ENCODE results near the gene PDGFA.

The PDGFA gene

DNA sequence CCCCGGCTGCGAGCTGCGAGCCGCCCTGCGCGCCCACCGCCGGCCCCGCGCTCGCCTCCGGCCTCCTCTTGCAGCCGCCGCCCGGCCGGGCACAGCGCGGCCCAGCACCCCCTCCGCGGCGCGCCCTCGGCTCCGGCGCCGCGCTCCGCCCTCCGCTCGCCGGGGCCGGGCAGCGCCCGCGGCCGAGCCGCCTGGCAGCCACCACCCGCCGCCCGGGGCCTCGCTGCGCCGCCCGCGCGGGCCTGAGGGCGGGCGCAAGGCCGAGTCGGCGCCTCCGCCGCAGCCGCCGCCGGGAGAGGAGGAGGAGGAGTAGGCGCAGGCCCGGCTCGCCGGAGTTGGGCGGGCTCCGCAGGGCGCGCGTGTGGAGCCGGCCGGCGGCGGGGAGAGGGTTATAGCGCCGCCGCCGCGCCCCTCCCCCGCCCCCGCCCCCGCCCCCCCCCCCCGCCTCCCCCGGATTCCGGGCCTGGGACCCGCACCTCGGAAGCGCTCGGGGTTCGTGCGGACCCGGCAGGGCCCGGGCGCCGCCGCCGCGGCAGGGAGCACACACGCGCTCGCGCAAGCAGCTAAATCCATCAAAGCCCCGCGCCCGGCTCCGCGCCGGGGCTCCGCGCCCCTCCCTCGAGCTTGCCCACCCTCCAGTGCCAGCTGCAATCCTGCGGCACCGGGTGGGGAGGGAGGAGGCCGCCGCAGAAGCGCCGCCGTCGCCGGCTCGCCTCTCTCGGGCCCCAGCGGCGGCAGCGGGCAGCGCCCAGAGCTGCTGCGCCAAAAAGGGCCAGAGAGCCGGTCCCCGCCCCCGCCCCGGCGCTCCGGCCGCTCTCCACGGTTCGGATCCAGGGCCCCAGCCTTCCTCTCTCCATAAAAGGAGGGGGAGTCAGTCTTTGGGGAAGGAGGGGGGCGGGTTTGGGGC lies at the start of gene PDGFA:
PDGFA (minus strand) TSS at position 363 of the 907 bp plus-strand sequence. CDS start 845 bp downstream, outside the sequence.
- DNase-seq (ENCODE audit: low read depth in 2 of 2), result no peak

DNA sequence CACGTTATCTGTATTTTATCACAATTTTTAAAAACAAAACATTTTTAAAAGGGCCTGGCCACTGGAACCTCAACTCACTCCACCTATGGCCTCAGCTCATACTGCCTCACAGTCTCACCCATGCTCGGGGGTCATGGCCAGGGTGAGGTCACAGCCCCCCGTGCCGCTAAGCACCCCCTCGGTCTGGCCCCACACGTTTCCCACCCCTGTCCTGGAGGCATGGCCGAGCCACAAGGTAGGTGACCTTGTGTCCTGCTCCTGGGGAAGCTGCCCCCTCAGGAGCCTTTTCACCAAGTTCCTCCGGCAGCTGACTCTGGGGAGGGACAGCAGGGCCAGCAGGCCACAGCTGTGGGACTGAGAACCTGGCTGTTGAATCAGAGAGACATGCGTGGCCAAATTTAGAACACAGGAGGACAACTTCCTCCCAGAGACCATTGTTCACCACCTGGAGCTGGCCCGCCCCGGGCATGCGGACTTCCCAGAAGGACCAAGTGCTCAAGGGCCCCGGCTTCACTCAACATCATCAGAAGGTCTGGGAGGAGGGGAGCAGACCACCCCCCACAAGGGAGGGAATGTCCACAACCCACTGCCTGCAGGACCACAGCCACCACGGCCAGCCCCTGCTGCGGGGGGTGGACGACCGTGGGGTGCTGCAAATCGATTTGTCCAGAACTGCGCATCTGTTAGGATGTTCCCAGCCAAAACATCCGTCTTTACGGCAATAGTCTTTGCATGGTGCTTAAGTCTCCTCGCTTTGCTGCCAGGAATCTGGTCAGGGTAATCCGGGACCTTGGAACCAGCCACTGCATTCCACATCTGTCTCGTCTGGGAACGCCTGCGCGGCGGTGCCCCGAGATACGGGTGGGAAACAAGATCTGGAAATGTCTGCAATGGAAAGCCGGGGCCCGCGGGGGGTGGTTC lies 48.6 kb upstream of the PDGFA start:
- DNase-seq (ENCODE audit: low read depth in 2 of 2), result no peak

DNA sequence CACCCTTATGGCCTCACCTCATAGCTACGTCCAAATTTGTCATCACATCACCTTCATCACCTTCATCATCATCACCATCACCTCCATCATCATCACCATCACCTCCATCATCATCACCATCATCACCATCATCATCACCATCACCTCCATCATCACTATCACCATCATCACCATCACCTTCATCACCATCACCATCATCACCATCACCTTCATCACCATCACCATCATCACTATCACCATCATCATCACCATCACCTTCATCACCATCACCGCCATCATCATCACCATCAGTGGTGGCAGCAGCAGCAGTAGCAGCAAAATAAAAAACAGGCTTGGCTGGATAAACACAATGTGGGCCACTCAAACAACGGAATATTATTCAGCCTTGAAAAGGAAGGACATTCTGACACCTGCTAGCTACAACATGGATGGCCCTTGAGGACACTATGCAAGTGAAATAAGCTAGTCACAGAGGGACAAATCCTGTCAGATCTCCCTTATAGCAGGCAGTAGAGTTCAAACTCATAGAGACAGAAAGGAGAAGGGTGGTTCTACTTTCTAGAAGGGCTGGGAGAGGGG lies 47.7 kb upstream of the PDGFA start:
- no peak for DNase-seq (ENCODE audit: low read depth in 2 of 2)

DNA sequence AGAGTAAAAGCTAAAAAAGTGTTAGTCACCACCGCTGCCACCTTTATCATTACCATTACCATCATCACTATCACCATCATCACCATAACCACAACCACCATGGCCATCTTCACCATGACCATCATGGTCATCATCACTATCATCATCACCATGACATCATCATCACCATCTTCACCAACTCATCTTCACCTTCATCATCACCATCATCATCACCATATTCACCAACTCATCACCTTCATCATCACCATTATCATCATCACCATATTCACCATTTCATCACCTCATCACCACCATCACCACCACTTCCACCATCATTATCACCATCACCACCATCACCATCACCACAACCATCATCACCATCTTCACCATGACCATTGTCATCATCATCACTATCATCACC lies 46.5 kb upstream of the PDGFA start:
- DNase-seq (ENCODE audit: low read depth in 2 of 2), result no peak

DNA sequence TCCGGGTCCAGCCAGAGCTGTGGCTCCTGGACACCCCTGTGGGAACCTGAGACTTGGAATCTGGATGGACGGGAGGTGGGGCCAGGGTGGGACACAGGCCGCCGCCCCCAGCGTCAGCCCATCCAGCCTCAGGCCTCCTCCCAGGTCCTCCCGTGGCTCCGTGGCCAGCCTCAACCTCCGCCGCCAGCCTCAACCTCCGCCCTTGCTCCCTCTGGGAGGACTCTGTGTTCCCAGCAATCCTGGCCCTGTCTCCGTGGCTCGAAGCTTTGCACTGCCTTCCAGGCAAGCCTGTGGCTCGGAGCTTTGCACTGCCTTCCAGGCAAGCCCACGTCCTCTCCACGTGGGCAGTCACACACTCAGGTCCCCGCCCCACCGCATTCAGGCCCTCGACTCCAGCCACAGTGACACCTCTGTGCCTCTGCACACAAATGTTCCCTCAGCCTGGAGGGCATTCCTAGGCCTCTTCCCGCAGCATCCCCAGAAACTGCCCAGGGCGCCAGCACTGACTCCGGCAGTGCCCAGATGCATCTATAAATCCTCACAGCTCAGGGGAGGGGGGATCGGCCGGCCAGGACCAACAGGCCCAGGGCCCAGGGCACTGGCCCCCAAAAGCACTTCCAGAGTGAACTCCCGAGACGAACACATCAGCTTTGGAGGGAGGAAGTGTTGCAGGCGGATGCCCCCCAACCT lies 44.7 kb upstream of the PDGFA start:
- DNase-seq (ENCODE audit: low read depth in 2 of 2), result no peak

DNA sequence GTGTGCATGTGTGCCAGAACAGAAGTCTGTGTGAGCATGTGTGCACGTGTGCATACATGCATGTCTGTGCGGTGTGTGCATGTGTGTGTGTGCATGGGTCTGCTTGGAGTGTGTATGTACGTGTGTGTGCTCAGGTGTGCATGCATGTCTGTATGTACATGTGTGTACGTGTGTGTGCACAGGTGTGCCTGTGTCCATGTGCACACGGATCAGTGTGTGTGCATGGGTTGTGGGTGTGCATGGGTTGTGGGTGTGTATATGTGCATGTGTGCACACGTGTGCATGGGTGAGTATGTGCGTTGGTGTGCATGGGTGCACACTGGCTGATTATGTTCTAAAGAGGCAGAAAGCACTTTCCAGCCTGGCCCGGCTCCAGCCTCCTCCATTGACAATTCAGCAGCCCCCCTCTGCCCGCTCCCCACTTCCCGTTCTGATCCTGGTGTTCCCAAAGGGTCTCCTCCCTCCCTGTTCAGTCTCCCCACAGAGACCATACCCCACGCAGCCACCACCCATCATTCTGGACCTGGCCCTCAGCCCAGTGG lies 44.1 kb upstream of the PDGFA start:
- no peak for DNase-seq (ENCODE audit: low read depth in 2 of 2)

DNA sequence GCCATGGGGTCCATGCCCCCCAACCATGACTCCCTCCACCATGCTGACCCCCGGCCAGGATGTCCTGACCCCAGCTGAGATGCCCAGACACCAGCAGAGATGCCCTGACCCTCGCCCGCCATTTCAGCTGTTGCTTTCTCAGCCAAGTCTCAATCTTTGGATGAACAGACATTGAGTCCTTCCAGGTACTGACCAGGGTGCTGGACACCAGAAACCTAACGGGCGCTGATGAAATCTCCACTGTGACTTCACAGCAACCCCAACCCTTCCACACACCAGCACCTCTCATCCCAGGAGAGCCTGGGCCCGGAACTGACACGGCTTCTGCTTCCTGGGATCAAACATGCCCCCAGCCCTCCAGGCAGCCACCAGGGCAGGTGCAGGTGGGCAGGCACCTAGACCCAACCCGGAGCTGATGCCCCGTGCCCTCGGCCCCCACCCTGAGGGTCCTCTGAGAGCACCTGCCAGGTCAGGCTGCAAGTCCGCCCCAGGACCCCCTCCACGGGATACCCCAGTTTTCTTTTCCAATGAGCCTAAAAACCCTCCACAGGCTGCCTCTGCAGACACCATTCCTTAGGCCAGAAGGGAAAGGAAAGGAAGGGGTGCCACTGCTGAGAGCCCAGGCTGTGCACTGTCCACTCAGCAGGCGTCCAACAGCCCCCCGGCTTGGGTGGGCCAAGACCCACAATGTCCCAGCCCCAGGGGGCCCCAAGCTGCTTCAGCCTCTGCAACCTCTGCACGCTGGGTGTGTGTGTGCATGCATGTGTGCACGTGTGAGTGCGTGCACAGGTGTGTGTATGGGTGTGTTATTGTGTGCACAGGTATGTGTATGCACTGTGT lies 43.4 kb upstream of the PDGFA start:
- no peak for DNase-seq (ENCODE audit: low read depth in 2 of 2)

DNA sequence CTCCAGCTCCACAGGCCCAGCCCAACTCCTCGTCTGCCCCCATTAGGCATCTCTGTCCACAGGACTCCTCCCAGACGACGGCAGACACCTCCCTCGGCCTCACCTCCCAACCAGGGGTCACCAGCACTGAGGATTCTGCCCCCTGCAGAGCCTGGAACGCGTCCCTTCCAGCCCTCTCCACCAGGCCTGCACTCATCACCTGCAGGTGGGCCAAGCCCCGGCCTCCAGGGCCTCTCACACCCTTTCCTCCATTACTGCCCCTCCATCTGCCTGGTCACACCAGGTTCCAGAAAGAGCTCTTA lies 42.7 kb upstream of the PDGFA start:
- no peak for DNase-seq (ENCODE audit: low read depth in 2 of 2)

DNA sequence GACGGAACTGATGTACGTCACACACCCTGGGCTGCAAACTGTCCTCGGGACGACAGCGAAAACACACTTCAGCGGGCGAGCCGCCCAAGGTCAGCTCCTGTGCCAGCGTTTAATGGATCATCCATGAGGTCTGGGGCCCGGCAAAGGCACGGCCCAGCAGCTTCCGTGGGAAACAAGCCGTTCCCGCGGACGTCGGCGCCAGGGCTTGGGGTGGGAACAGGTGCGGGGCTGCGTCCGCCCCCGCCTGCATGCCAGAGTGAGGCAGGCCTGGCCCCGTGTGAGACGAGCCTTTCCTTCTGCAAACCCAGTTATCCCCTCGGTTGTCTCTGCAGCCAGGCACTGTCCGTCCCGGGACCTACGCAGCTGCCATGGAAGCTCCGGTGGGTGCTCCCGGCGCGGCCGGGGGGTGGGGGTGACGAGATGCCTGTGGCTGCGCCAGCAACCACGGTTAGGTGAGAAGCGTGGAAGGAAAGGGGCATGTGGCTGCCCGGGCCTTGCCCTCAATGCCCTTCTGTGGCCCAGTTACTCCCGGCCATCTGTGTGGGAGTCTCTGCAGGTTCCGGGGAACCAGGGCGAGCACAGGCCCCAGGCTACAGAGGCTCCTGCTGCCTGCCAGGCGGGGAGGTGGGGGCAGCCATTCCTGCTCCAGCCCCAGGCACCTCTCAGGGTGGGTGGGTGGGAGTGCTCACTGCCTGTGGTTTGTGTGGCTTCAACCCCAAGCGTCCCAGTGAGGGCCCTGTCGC lies 42.2 kb upstream of the PDGFA start:
- no peak for DNase-seq (ENCODE audit: low read depth in 2 of 2)

DNA sequence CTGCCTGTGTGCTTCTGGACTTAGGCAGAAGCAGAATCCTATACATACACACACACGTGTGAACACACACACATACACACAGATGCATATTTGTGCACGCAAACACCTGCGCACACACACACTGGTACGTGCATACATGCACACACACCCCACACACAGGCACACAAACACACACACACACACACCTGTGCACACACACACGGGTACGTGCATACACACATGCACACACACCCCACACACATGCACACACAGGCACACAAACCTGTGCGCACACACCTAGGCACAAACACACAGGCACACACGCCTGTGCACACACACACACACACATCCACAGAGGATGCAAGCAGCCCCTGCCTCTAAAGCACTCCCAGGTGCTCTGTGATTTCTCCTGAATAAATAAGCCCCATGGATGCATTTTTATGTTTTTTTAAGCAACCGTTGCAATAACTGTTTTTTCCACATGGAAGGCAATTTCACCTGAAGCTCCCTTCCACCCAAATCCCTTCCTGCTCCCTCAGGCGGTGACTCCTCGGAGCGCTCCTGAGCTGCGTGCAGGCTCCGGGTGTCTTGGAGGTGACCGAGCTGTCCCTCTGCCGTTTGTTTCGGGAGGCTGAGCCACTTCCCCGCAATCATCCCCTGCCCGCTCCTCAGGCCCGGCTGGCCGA lies 41.5 kb upstream of the PDGFA start:
- no peak for DNase-seq (ENCODE audit: low read depth in 2 of 2)

DNA sequence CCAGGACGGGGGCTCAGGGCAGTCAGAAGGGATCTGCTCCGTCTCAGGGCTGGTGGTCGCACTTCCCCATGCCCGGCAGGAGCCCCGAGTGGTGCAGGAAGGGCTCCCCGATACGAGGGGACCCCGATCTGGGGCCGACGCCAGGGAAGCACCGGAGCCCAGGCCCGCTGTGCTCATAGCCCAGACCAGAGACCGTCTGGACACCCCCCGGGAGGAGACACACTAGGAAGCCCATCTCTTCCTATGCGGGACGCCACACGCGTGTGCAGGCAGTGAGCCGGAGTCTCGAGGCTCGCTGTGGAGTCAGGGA lies 39.7 kb upstream of the PDGFA start:
- no peak for DNase-seq (ENCODE audit: low read depth in 2 of 2)

DNA sequence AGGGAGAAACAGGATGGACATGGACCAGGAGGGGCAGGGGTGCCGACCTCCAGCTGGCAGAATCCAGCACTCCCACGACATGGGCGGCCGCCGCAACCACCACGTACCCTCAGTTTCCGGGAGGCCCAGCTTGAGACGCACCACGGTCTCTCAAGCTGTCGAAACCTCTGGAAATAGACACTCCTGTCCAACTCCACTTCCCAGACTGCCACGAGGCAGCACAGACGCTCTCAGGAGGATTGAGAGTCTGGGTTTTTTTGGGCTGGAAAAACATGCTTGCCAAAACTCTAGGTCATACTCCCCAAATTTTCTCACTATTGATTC lies 37.9 kb upstream of the PDGFA start:
- DNase-seq (ENCODE audit: low read depth in 2 of 2), result no peak

DNA sequence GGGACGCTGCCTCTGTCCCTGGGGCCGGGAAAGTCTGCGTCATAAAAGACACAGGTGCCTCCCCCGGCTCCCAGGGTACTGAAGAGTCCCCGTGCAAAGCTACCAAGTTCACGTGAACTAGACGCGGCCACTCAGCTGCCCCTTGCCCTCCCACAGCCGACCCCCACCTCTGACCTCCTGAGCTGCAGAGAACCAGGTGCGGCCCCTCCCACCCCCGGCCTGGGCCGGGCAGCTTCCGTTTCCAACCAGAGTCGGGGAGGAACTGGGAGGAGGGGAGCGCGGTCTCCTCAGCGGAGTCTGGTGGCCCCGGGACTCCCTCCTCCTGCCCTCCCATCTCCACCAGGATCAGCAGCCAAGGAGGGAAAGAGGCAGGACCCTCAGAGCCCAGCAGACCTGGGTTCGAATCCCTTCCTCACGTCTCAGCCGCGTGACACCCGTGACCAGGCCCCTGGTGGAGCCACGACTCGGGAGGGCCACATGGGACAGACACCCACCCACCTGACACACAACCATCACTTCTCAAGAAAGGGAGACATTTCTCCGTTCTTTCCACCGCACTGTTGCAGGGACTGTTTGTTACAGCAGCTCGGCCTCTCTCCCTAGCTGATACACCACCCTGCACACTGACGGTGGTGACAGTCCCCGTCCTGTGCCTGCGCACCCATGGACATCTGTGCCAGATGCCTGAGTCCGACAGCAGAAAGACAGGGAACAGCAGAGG lies 37.4 kb upstream of the PDGFA start:
- no peak for DNase-seq (ENCODE audit: low read depth in 2 of 2)

DNA sequence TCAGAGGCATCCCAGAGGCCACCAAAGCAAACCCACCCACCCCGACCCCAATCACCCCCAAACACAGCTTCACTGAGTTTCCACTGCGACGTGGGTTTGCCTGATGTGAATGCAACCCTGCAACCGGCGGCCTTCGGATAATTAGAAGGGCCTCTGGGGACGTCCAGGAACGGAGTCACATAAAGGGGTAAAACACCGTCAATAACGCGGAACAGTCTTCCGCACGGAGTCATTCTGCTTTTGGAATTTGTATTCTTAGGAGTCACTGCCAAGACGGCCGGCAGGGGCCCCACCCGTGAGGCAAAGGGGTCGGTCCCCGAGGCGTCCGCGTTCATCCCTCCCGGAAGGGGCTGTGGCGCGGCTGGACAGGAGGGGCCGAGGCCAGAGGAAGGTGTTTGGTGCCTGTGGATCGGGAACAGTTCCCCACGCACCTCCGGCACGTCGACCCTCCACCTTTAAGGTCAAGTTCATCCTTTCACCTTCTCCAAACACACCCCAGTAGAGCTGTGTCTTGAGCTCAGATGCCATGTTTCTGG lies 36.7 kb upstream of the PDGFA start:
- DNase-seq (ENCODE audit: low read depth in 2 of 2), result no peak

DNA sequence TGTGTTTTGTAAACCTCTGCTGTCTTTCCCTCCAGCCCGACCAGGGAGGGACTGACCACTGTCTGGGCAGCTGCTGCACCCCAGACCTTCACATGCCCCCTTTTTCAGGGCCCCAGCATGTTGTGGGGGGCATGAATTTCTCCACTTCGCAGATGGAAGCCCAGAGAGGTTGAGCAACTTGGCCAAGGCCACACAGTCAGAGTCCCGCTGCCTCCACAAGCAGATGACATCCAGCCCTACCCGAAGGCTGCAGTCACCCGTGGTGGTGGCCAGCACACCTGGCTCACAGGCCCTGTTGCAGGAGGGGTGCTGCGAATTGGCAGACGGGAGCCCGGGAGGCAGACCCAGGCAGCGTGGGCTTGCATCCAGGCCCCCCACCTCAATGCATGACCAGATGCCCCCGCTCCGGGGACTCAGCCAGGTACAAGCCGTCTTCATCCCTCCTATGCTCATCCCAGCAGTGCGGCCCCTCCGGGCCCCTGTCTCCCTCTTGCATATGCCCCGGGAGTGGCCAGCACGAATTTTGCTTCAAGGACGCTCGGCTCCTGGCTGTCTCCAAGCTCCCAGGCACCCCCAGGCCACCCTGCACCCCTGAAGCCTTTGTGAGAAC lies 36.0 kb upstream of the PDGFA start:
- no peak for DNase-seq (ENCODE audit: low read depth in 2 of 2)

DNA sequence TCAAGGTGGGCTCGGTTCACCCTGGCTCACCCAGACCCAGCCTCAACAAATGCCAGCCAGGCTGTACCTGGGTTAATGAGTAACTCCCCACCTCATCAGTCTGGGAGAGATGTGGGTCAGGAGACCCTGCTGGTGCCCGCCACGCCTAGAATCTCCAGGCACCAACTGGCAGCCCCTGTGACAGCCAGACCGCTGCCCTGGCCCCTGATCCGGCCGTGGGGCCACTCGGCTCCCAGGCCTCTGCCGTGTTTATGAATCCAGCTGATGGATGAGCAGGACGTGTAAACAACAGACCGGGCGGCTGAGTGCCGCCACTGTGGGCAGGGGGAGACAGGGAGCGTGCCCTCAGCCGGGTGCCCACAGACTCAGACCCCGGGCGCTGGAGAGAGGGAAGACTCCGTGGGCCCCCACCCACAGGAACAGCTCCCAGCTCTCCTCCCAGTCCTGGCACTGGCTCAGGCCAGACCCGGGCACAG lies 34.0 kb upstream of the PDGFA start:
- no peak for DNase-seq (ENCODE audit: low read depth in 2 of 2)

DNA sequence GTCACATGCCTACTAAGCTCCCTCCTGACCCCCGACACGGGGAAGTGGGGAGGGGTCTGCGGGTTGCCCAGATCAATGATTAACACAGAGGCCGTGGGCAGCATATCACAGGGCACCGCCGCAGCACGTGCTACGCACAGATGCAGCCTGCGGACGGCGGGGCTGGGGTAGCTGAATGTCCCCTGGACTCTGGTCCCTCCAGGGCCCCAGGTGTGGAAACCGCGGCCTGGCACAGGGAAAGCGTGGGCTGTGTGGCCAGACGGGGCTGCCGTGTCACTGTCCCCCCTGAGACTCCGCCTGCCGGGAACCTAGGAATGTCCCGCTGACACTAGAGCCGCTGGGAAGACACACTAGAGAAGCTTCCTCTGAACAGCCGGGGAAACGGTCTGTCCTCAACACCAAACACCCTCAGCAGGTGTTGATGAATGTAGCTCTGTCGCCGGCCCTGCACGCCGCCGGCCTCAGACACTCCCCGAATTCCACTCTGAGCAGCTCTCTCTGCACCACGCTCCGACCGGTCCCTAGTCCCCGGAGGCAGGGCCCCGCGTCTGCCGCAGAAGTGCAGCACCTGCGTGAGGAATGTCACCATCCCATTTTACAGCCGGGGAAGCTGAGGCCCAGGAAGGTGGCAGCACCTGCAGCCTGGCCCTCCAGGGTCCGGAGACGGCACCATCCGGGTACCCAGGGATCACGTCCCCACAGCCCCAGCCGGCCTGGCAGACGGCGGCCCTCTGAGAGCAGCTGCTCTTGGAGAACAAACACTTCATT lies 33.4 kb upstream of the PDGFA start:
- no peak for DNase-seq (ENCODE audit: low read depth in 2 of 2)
